Subcutaneous adipose tissue (tissue), 4 donors: Measurements from ENCODE around the gene GIMD1. TPM values are rescaled to one million over a fixed set of nuclear protein-coding genes. Genes with fewer than 3 reads are reported as not detected.

Source experiments
- total RNA-seq, 4 donors: library from RNA; depleted of rRNA; stranded (reverse); fragments of >200 nt; gene quantifications; one replicate each; pipeline ENCODE4 v1.1.0, GENCODE V29; 2016
- TF ChIP-seq, protein P1 (sequence below): fragments of 450-650 bp; IDR thresholded peaks from one replicate; pipeline ENCODE4 v1.5.1; 2016; ENCODE audit warnings: low read depth, mild to moderate bottlenecking, control low read depth, antibody characterized with exemption, moderate library complexity

GIMD1 gene
- total RNA-seq, 4 donors from 2014 or later: not detected

DNA sequence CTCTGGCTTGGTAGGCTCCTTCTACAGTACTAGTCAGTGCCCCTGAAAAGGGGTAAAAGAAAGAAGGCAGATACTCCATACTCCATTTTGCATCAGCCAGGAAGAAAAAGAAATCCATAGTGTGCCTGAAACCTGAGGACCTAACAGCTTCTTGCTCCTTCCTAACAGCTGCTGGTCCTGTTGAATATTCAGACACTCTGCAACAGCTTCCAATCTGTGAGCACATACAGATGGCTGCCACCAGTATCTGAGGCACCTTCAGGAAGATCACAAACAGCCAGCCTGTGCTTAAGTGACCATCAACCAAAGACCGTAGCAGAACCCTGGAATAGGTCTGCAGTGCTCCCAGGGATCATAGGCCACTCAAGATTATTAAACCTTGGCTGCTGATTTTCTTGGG is 4.3 kb downstream of the GIMD1 start:
- TF ChIP-seq, protein P1, sequence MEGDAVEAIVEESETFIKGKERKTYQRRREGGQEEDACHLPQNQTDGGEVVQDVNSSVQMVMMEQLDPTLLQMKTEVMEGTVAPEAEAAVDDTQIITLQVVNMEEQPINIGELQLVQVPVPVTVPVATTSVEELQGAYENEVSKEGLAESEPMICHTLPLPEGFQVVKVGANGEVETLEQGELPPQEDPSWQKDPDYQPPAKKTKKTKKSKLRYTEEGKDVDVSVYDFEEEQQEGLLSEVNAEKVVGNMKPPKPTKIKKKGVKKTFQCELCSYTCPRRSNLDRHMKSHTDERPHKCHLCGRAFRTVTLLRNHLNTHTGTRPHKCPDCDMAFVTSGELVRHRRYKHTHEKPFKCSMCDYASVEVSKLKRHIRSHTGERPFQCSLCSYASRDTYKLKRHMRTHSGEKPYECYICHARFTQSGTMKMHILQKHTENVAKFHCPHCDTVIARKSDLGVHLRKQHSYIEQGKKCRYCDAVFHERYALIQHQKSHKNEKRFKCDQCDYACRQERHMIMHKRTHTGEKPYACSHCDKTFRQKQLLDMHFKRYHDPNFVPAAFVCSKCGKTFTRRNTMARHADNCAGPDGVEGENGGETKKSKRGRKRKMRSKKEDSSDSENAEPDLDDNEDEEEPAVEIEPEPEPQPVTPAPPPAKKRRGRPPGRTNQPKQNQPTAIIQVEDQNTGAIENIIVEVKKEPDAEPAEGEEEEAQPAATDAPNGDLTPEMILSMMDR: no peak

DNA sequence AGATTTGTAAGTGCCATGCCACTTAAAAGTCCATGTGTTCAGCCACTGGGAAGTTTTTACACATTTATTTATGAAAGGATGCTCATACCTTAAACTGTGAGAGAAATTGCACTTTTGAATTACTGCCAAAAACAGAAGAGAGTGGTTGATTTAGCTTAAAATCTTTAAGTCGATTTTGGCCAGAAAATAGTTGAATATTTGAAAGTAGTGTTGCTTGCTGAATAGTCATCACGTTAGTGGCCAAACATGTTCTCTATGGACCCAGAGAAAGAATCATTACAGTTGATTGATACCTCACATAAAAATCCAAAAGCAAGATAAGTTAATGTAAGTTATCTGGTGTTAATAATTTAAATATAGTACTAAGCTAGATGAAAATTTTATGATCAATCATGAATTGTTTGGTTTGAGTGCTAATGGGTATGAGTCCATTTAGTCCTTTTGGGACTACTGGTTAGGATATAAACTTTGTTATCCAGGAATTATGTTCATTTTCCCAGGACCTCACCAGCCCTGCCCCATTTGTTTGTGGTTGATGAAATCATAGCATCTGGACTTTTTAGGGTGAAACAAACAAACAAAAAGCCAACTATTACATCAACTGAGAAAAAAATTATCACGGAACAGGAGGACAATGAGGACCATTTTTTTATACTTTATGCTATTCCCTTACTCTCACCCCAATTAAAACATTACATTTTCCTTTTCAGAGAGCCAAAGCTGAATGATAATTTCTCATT is 6.3 kb downstream of the GIMD1 start:
- TF ChIP-seq, protein P1: no peak

DNA sequence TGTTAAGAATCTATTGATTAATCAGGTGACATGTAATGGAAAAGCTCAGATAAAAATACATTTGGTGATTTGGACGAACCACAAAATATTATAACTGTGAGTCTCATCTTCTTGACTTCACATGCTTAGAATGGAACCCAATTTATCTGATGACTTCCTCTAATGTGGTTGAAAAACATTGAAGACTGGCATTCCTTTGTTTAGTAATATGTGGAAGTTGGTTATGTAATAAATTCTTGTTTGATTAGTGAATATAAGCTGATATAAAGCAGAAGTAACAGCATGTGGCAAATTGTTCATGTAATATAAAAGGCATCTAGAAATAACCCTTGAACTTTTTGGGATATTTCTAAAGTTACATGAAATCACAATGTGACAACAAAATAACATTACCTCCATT is 9.7 kb downstream of the GIMD1 start:
- TF ChIP-seq, protein P1: no peak

DNA sequence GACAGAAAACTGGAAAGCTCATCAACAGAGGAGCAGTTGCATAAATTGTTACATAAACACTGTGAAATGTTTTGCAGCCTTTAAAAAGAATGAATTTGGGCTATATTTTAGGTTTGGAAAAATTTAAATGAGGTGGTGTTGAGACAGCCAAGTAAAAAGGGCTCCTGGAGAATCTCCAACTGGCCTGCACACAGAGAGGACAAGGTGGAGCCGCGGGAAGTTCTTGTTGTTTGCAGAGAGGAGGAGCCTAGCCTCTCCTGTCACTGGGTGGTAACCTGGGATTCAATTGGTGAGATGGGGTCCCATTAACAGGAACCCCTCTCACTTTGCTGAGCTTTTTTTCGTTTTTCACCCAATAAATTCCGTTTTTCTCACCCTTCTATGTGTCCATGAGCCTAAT is 13.4 kb downstream of the GIMD1 start:
- TF ChIP-seq, protein P1: no peak

DNA sequence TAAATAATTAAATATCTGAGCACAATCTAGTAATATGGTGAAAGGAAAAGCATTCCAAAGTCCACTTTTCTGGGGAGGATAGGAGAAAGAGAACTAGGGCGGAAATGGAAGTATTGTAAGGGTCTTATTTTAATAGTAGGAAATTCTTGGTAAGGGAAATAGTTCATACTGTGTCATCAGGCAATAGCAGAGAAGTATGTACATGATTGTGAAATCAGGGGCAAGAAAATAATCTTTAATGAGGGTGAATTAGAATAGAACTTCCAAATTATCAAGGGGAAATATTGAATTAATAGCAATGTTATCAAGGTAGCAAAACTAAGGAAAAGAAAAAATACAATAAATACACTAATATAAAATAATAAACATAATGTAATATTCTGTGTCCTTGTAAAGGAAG is 14.8 kb downstream of the GIMD1 start:
- TF ChIP-seq, protein P1: no peak

DNA sequence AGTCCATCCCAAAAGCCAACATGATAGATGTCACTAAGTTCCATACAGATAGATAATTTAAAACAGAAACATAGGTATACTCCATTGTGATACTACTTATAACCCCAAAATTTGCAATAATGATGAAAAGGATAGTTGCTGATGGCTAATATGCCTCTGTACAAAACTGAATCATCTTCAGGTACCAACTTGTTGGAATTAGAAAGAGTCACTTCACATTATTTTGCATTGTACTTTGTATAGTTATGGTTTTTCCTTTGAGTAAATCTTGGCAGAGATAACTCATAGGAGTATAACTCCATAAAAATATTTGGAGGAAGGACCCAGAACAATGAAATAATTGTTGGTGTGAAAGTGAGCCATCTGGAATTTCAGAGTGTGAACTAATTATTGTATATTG is 17.6 kb downstream of the GIMD1 start:
- TF ChIP-seq, protein P1: no peak

DNA sequence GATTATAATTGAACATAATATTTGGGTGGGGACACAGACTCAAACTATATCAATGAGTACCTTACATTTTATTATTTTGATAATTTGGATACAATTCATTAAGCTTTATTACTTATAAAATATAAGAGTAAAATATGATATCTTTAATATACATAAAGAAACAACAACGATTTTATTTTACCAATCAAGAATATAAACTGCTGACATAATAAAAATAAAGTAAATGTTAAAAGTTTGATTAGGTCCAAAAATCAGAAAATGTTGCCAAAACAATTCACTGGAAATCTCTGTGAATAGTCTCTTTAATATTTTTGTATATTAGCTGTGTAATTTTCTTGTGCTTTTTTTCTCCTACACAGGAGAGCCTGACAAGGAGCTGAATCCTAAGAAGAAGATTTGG is 21.4 kb downstream of the GIMD1 start:
- TF ChIP-seq, protein P1: no peak
